Neural crest cell (in vitro differentiated cells): ENCODE measurements around the gene IRAK1BP1. TPM values are rescaled to one million over a fixed set of nuclear protein-coding genes. Genes with fewer than 3 reads are reported as not detected.
A peak's percentile ranks its signal among the peaks of the same experiment; 100 is the strongest.

Experiments
- DNase-seq: peaks from one replicate; pipeline ENCODE4 v3.0.0; 2021; ENCODE audit warnings: low read depth, mixed read lengths, low spot score
- H3K27ac Mint-ChIP-seq: one replicate; pipeline ENCODE4 v1.8.0; 2021; ENCODE audit warnings: mild to moderate bottlenecking, mixed read lengths; ENCODE audit not compliant: unreplicated experiment
- H3K27me3 Mint-ChIP-seq: 2 replicates; pipeline ENCODE4 v1.8.0; 2021; ENCODE audit warnings: low read depth, mild to moderate bottlenecking, mixed read lengths
- H3K36me3 Mint-ChIP-seq: 2 replicates; pipeline ENCODE4 v1.8.0; 2021; ENCODE audit warnings: low read depth, mild to moderate bottlenecking, mixed read lengths
- H3K4me1 Mint-ChIP-seq: 2 replicates; pipeline ENCODE4 v1.8.0; 2021; ENCODE audit warnings: mixed read lengths
- H3K4me3 Mint-ChIP-seq: one replicate; pipeline ENCODE4 v1.8.0; 2021; ENCODE audit warnings: mild to moderate bottlenecking, mixed read lengths
- H3K9me3 Mint-ChIP-seq: 2 replicates; pipeline ENCODE4 v1.8.0; 2021; ENCODE audit warnings: mixed read lengths
- CTCF ChIP-seq: fragments of 200-600 bp; sonication (generic); conservative IDR thresholded peaks from 2 replicates; pipeline ENCODE4 v1.5.0; 2021; ENCODE audit warnings: antibody characterized with exemption, mild to moderate bottlenecking
- total RNA-seq: library from RNA; stranded (reverse); gene quantifications from 2 replicates; pipeline ENCODE4 v1.2.1, GENCODE V29; 2021

IRAK1BP1 gene
- total RNA-seq, 1 donor from 2014 or later: 7.8 TPM

- no peak for DNase-seq
- no peak overlapping the region for H3K4me3 Mint-ChIP-seq
- H3K4me1 Mint-ChIP-seq: peaks cover 7% of the 10 kb centered on the region
- H3K27me3 Mint-ChIP-seq: no peaks in the 10 kb centered on the region
- no peaks in the 10 kb centered on the region for H3K36me3 Mint-ChIP-seq
- H3K27ac Mint-ChIP-seq: no peak overlapping the region
- TF ChIP-seq CTCF: no peak
- H3K9me3 Mint-ChIP-seq: no peaks in the 10 kb centered on the region
Observed at GRCh38 chr6:78832091-78832808, 35.1 kb upstream of the IRAK1BP1 start.

- DNase-seq: no peak
- no peaks in the 10 kb centered on the region for H3K27me3 Mint-ChIP-seq
- no peak overlapping the region for H3K4me3 Mint-ChIP-seq
- peaks cover 7% of the 10 kb centered on the region for H3K4me1 Mint-ChIP-seq
- H3K27ac Mint-ChIP-seq: no peak overlapping the region
- peaks cover 3% of the 10 kb centered on the region for H3K9me3 Mint-ChIP-seq
- no peaks in the 10 kb centered on the region for H3K36me3 Mint-ChIP-seq
- TF ChIP-seq CTCF: peak; percentile 51
Observed at GRCh38 chr6:78835817-78836216, 31.5 kb upstream of the IRAK1BP1 start.

- no peak for TF ChIP-seq CTCF
- Mint-ChIP-seq H3K4me1 (peaks cover 7% of the 10 kb centered on the region), H3K9me3 (peaks cover 3% of the 10 kb centered on the region), H3K4me3 (no peak overlapping the region), H3K36me3 (no peaks in the 10 kb centered on the region), H3K27ac (no peak overlapping the region), H3K27me3 (no peaks in the 10 kb centered on the region)
- DNase-seq: no peak
Observed at GRCh38 chr6:78836598-78836997, 30.8 kb upstream of the IRAK1BP1 start.

GRCh38 chr6:78841111-78841510 is 26.2 kb upstream of the IRAK1BP1 start:
- H3K27ac Mint-ChIP-seq: no peak overlapping the region
- peaks cover 3% of the 10 kb centered on the region for H3K9me3 Mint-ChIP-seq
- H3K36me3 Mint-ChIP-seq: no peaks in the 10 kb centered on the region
- TF ChIP-seq CTCF: no peak
- H3K4me1 Mint-ChIP-seq: peaks cover 18% of the 10 kb centered on the region
- H3K4me3 Mint-ChIP-seq: no peak overlapping the region
- no peaks in the 10 kb centered on the region for H3K27me3 Mint-ChIP-seq
- no peak for DNase-seq

GRCh38 chr6:78842953-78843352 is 24.4 kb upstream of the IRAK1BP1 start:
- Mint-ChIP-seq H3K27me3 (no peaks in the 10 kb centered on the region), H3K4me1 (peaks cover 10% of the 10 kb centered on the region), H3K36me3 (no peaks in the 10 kb centered on the region), H3K4me3 (no peak overlapping the region), H3K27ac (no peak overlapping the region), H3K9me3 (peaks cover 3% of the 10 kb centered on the region)
- TF ChIP-seq CTCF: no peak
- no peak for DNase-seq
